Uterus (tissue), 4 donors: Measurements from ENCODE around the gene AAR2. TPM values are rescaled to one million over a fixed set of nuclear protein-coding genes. Genes with fewer than 3 reads are reported as not detected.

Experiments used
- DNase-seq, 2 donors: peaks; one replicate each; pipeline ENCODE4 v3.0.0-alpha.2; 2019 to 2020
- H3K27ac ChIP-seq, 2 donors: fragments of 200-600 bp; sonication (generic); 1 replicate in 1 of 2; 2 replicates in 1 of 2; pipeline ENCODE4 v1.5.1; 2016 to 2018
- H3K27me3 ChIP-seq, 2 donors: fragments of 200-600 bp; sonication (generic); one replicate each; pipeline ENCODE4 v1.5.1; 2018 to 2019; ENCODE audit warnings: control low read depth in 1 of 2
- H3K36me3 ChIP-seq, 2 donors: fragments of 200-600 bp; sonication (generic); one replicate each; pipeline ENCODE4 v1.5.1; 2019; ENCODE audit warnings: control low read depth in 1 of 2
- H3K4me1 ChIP-seq, 2 donors: fragments of 200-600 bp; sonication (generic); one replicate each; pipeline ENCODE4 v1.5.1; 2018 to 2019; ENCODE audit warnings: control low read depth in 1 of 2
- H3K4me3 ChIP-seq, 2 donors: fragments of 200-600 bp; sonication (generic); 1 replicate in 1 of 2; 2 replicates in 1 of 2; pipeline ENCODE4 v1.5.1; 2018 to 2019; ENCODE audit warnings: mild to moderate bottlenecking in 1 of 2
- H3K9me3 ChIP-seq, 2 donors: fragments of 200-600 bp; sonication (generic); one replicate each; pipeline ENCODE4 v1.5.1; 2019; ENCODE audit warnings: control low read depth in 1 of 2
- POLR2A ChIP-seq, 2 donors: fragments of 450-650 bp; IDR thresholded peaks; one replicate each; pipeline ENCODE4 v1.6.1; 2016; ENCODE audit warnings: antibody characterized with exemption in 2 of 2, mild to moderate bottlenecking in 1 of 2, moderate library complexity in 1 of 2
- intact Hi-C: fragments of 100-400 bp; cut with DNase I; formaldehyde crosslinking; loops from one replicate; pipeline ENCODE4 v1.15.1; 2023; ENCODE audit warnings: low total_unique reads
- total RNA-seq, 4 donors: library from RNA; depleted of rRNA in 3 of 4; stranded (reverse); fragments of >200 nt in 3 of 4; gene quantifications; one replicate each; pipeline versions ENCODE4 v1.1.0 to v1.2.4, GENCODE V29; 2014 to 2023
- TF ChIP-seq, protein P1 (sequence below), 4 experiments: fragments of 200-600 bp in 2 of 4; fragments of 450-650 bp in 2 of 4; sonication (generic) in 2 of 4; IDR thresholded peaks; one replicate each; pipeline ENCODE4 v1.5.1; 2016 to 2019; ENCODE audit warnings: antibody characterized with exemption in 4 of 4, mild to moderate bottlenecking in 2 of 4, moderate library complexity in 1 of 4
- donor health status: DM: yes; HTN: yes; CAD: no.

The AAR2 gene, protein sequence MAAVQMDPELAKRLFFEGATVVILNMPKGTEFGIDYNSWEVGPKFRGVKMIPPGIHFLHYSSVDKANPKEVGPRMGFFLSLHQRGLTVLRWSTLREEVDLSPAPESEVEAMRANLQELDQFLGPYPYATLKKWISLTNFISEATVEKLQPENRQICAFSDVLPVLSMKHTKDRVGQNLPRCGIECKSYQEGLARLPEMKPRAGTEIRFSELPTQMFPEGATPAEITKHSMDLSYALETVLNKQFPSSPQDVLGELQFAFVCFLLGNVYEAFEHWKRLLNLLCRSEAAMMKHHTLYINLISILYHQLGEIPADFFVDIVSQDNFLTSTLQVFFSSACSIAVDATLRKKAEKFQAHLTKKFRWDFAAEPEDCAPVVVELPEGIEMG
- total RNA-seq, result 10 to 100 TPM; 20.9 to 33.3 (median 25.2) TPM

DNA sequence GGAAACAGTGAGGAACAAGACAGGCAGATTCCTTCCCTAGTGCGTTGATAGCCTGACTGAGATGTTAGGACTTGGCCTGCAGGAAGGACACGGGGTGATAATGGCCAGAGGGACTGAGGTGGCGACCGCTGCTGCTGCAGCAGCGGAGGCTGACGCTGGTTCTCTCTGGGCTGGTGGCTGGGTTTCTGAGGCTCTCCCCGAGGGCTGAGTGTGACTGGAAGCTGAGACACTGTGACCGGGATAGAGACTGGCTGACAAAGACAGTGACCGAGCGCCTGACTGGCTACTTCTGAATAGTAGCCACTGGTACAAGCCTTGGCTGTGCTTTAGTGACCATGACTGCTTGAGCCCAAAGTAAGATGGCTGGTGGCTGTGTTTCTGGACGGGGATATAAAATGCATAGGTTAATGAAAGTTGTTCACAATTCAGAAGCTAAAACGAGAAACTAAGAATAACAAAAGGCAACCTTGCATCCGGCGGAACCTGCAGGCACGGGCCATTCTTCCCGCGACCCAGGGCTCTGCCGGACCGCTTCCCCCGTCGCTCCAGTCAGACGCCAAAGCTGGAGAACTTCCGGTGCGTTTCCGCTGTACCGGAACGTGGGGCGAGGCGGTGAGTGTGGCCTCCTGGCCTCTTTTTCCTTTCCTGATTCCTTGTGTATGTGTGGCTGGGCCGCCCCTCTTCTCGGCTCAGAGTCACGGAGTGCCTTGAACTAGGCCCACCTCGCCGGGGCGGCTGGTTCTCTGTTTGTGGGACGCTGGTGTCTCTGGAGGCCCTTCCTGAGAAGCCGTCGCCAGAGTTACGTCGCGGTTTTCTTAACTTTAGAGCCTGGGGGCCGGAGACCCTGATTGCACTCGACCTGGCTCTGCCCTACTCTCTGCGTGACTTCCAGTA, at the start of gene AAR2:
TSS of gene AAR2 (plus strand) at position 587 of the 894 bp plus-strand sequence. CDS start 3,391 bp downstream, outside the sequence.
- Histone ChIP-seq H3K27ac (peak within 1 kb of the TSS; percentile 53 to 73), H3K27me3 (no peaks in the 10 kb centered on the region), H3K4me1 (peaks cover 4 to 5% of the 10 kb centered on the region in 2 donors), H3K9me3 (no peaks in the 10 kb centered on the region), H3K4me3 (peak within 1 kb of the TSS; percentile 73 to 81), H3K36me3 (no peaks in the 10 kb centered on the region)
- TF ChIP-seq POLR2A (IDR thresholded peaks at IDR 0.05), result no peak
- TF ChIP-seq, protein P1, sequence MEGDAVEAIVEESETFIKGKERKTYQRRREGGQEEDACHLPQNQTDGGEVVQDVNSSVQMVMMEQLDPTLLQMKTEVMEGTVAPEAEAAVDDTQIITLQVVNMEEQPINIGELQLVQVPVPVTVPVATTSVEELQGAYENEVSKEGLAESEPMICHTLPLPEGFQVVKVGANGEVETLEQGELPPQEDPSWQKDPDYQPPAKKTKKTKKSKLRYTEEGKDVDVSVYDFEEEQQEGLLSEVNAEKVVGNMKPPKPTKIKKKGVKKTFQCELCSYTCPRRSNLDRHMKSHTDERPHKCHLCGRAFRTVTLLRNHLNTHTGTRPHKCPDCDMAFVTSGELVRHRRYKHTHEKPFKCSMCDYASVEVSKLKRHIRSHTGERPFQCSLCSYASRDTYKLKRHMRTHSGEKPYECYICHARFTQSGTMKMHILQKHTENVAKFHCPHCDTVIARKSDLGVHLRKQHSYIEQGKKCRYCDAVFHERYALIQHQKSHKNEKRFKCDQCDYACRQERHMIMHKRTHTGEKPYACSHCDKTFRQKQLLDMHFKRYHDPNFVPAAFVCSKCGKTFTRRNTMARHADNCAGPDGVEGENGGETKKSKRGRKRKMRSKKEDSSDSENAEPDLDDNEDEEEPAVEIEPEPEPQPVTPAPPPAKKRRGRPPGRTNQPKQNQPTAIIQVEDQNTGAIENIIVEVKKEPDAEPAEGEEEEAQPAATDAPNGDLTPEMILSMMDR (IDR thresholded peaks at IDR 0.05), result no peak
- DNase-seq, result peak; percentile 64 to 73
- intact Hi-C loops, result no loop called here

- DNase-seq, result no peak
- Histone ChIP-seq H3K27me3 (no peaks in the 10 kb centered on the region), H3K27ac (no peak overlapping the region), H3K4me1 (no peaks in the 10 kb centered on the region), H3K36me3 (no peaks in the 10 kb centered on the region), H3K9me3 (no peaks in the 10 kb centered on the region), H3K4me3 (no peak overlapping the region)
- TF ChIP-seq POLR2A (IDR thresholded peaks at IDR 0.05), result no peak
- TF ChIP-seq, protein P1 (IDR thresholded peaks at IDR 0.05), result no peak
- intact Hi-C loops, result no loop called here
Measured at GRCh38 chr20:36193977-36194712, 42.1 kb upstream of the AAR2 start.

DNA sequence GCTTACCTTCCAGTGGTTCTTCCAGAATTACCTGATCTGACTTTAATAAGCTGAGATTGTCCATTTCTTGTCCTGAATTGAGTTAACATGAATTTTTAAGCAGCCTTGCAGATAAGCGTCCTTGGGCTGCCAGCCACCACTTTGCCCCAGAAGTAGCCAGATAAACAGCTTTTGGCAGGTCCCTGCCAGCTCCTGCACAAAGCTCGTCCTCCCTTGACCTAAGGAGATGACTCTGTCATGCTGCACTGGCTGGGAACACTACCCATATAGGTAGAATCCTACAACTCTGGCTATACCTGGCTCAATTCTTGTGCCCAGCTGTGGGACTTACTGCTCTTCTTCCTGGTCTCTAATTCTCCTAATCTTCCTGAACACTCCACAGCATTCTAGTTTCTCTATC, 39.6 kb upstream of the AAR2 start:
- Histone ChIP-seq H3K36me3 (no peaks in the 10 kb centered on the region), H3K27me3 (no peaks in the 10 kb centered on the region), H3K4me1 (no peaks in the 10 kb centered on the region), H3K4me3 (no peak overlapping the region), H3K27ac (no peak overlapping the region), H3K9me3 (no peaks in the 10 kb centered on the region)
- no peak for DNase-seq
- intact Hi-C loops, result no loop called here
- TF ChIP-seq POLR2A (IDR thresholded peaks at IDR 0.05), result no peak
- TF ChIP-seq, protein P1 (IDR thresholded peaks at IDR 0.05), result no peak

- TF ChIP-seq POLR2A (IDR thresholded peaks at IDR 0.05), result no peak
- TF ChIP-seq, protein P1 (IDR thresholded peaks at IDR 0.05), result no peak
- H3K27me3 ChIP-seq, result no peaks in the 10 kb centered on the region
- H3K4me3 ChIP-seq, result no peak overlapping the region
- H3K9me3 ChIP-seq, result no peaks in the 10 kb centered on the region
- DNase-seq, result no peak
- intact Hi-C loops, result no loop called here
- H3K36me3 ChIP-seq, result no peaks in the 10 kb centered on the region
- H3K4me1 ChIP-seq, result no peaks in the 10 kb centered on the region
- no peak overlapping the region for H3K27ac ChIP-seq
Measured at GRCh38 chr20:36197271-36197670, 39.0 kb upstream of the AAR2 start.
